Measurements from ENCODE around the gene SLC46A1. TPM values are rescaled to one million over a fixed set of nuclear protein-coding genes. Genes with fewer than 3 reads are reported as not detected.

SLC46A1 gene
- total and polyA plus RNA-seq, 2 experiments from 2014 or later = 3.3 to 12.5 TPM

GRCh38 chr17:28421787-28422305 is 15.8 kb upstream of the SLC46A1 start (continued):
- TF ChIP-seq ETS1 (IDR thresholded peaks at IDR 0.05) (no peak), CTCF (conservative IDR thresholded peaks at IDR 0.05; ENCODE audit: low read depth in 2 of 2) (no peak), EZH2 (IDR thresholded peaks at IDR 0.05; ENCODE audit: low read depth, unreplicated experiment) (no peak), JUNB (IDR thresholded peaks at IDR 0.05; ENCODE audit: unreplicated experiment) (no peak), EZH2phosphoT487 (IDR thresholded peaks at IDR 0.05; ENCODE audit: unreplicated experiment) (no peak), ZNF114 (CRISPR knock-in tag; IDR thresholded peaks at IDR 0.05) (no peak), CREB1 (CRISPR knock-in tag; IDR thresholded peaks at IDR 0.05; ENCODE audit: low read depth) (no peak), STAT1 (IDR thresholded peaks at IDR 0.05; ENCODE audit: unreplicated experiment) (no peak), ZNF331 (CRISPR knock-in tag; IDR thresholded peaks at IDR 0.05; ENCODE audit: low read depth) (no peak)

GRCh38 chr17:28416703-28417311 is 10.8 kb upstream of the SLC46A1 start:
- Histone ChIP-seq H3K4me2 (no peak overlapping the region), H3K4me3 (no peak overlapping the region), H3F3A (replicated peaks; ENCODE audit: low read depth) (0 out of 2 replicates have a peak, but pooled peaks cover 3% of the 10 kb centered on the region), H3K9me2 (ENCODE audit: insufficient read depth) (no peaks in the 10 kb centered on the region), H3K4me1 (ENCODE audit: insufficient read depth) (peaks cover 7% of the 10 kb centered on the region), H3K27ac (ENCODE audit: low read depth) (no peak overlapping the region), H3K36me3 (ENCODE audit: insufficient read depth) (no peaks in the 10 kb centered on the region), H3K27me3 (ENCODE audit: insufficient read depth) (peaks cover 37% of the 10 kb centered on the region), H2AFZ (peak overlapping the region; percentile 61; the same call in 1 of the 2 replicates), H3K79me2 (replicated peaks; ENCODE audit: insufficient read depth) (no peaks in the 10 kb centered on the region), H4K20me1 (replicated peaks; ENCODE audit: insufficient read depth) (no peaks in the 10 kb centered on the region)
- H3K4me1 Mint-ChIP-seq = peaks cover 12% of the 10 kb centered on the region
- ATAC-seq = peak; percentile 95
- H3K27me3 Mint-ChIP-seq (ENCODE audit: insufficient read depth, low read depth, poor library complexity) = peaks cover 26% of the 10 kb centered on the region
- TF ChIP-seq ZNF331 (CRISPR knock-in tag; IDR thresholded peaks at IDR 0.05; ENCODE audit: low read depth) (no peak), POLR2AphosphoS5 (IDR thresholded peaks at IDR 0.05; ENCODE audit: low read depth) (peak; percentile 15; the same call in 1 of the 2 replicates), JUNB (IDR thresholded peaks at IDR 0.05; ENCODE audit: unreplicated experiment) (no peak), CTCF (conservative IDR thresholded peaks at IDR 0.05; ENCODE audit: low read depth in 2 of 2) (peak; percentile 82 to 89), ZNF114 (CRISPR knock-in tag; IDR thresholded peaks at IDR 0.05) (no peak), REST (IDR thresholded peaks at IDR 0.05; ENCODE audit: unreplicated experiment) (no peak)
- no peaks in the 10 kb centered on the region for H3K36me3 Mint-ChIP-seq (ENCODE audit: low read depth)
- H3K9me3 Mint-ChIP-seq = no peaks in the 10 kb centered on the region
- DNase-seq (ENCODE audit: low spot score) = peak; percentile 95
- no peak overlapping the region for H3K27ac Mint-ChIP-seq
- H3K4me3 Mint-ChIP-seq = no peak overlapping the region

Data from GM23338 (cell line).